T-cell (primary cell): Measurements from ENCODE around the gene SMAD3. TPM values are rescaled to one million over a fixed set of nuclear protein-coding genes. Genes with fewer than 3 reads are reported as not detected.

Experiments used
- ATAC-seq, 4 experiments: fragments of 200-7000 bp in 3 of 4; fragments of 150-1000 bp in 1 of 4; cut with Tn5 transposase; replicated peaks in 1 of 4; 1 replicate in 3 of 4; 2 replicates in 1 of 4; pipeline ENCODE4 v1.10.0; 2021; ENCODE audit warnings: moderate library complexity in 3 of 4, mild to moderate bottlenecking in 2 of 4, moderate number of reproducible peaks in 1 of 4
- CTCF ChIA-PET, 2 donors: fragments of 300-600 bp; sonication (Branson Sonifier 250); formaldehyde crosslinking; loops; one replicate each; lab custom pipeline; 2022; ENCODE audit warnings: antibody characterized with exemption in 2 of 2; lab: Charles Lee
- POLR2A ChIA-PET, 2 donors: fragments of 300-600 bp; sonication (Branson Sonifier 250); formaldehyde crosslinking; loops; one replicate each; lab custom pipeline; 2022; ENCODE audit warnings: antibody characterized with exemption in 2 of 2; lab: Charles Lee
- DNase-seq, 35 experiments: peaks; one replicate each; pipeline versions ENCODE4 v3.0.0 to v3.0.0-alpha.2; 2013 to 2023
- H3K27ac ChIP-seq: one replicate; pipeline ENCODE4 v1.5.1; 2013; ENCODE audit warnings: low read length
- H3K27me3 ChIP-seq, 2 experiments: replicated peaks in 1 of 2; 1 replicate in 1 of 2; 2 replicates in 1 of 2; pipeline versions ENCODE4 v1.6.1 to v1.7.0; 2013; ENCODE audit warnings: low read length in 1 of 2, mixed read lengths in 1 of 2; ENCODE audit not compliant: control insufficient read depth in 2 of 2, insufficient read depth in 2 of 2; ENCODE audit errors: extremely low read depth in 1 of 2
- H3K36me3 ChIP-seq, 2 donors: 1 replicate in 1 of 2; 2 replicates in 1 of 2; pipeline versions ENCODE4 v1.6.1 to v1.7.0; 2013; ENCODE audit warnings: low read length in 1 of 2; ENCODE audit not compliant: control insufficient read depth in 2 of 2, insufficient read depth in 1 of 2; ENCODE audit errors: extremely low read depth in 1 of 2
- H3K4me1 ChIP-seq, 2 experiments: 1 replicate in 1 of 2; 2 replicates in 1 of 2; pipeline versions ENCODE4 v1.6.1 to v1.7.0; 2013; ENCODE audit warnings: low read length in 2 of 2, mixed read lengths in 1 of 2; ENCODE audit not compliant: insufficient read depth in 2 of 2, control insufficient read depth in 1 of 2; ENCODE audit errors: extremely low read depth in 1 of 2
- H3K4me3 ChIP-seq, 2 donors: 1 replicate in 1 of 2; 2 replicates in 1 of 2; pipeline versions ENCODE4 v1.5.1 to v1.7.0; 2013; ENCODE audit warnings: mild to moderate bottlenecking in 2 of 2, low read length in 1 of 2, moderate library complexity in 1 of 2; ENCODE audit not compliant: control insufficient read depth in 1 of 2; ENCODE audit errors: extremely low read depth in 1 of 2
- H3K9me3 ChIP-seq: 2 replicates; pipeline ENCODE4 v1.7.0; 2013
- H3K27ac Mint-ChIP-seq, 2 donors: one replicate each; pipeline ENCODE4 v1.8.0; 2020 to 2021; ENCODE audit warnings: mild to moderate bottlenecking in 2 of 2, mixed read lengths in 2 of 2
- H3K27me3 Mint-ChIP-seq, 2 donors: one replicate each; pipeline ENCODE4 v1.8.0; 2021 to 2022; ENCODE audit warnings: mixed read lengths in 2 of 2
- H3K36me3 Mint-ChIP-seq: one replicate; pipeline ENCODE4 v1.8.0; 2021; ENCODE audit warnings: mixed read lengths
- H3K4me1 Mint-ChIP-seq, 3 donors: one replicate each; pipeline ENCODE4 v1.8.0; 2020 to 2022; ENCODE audit warnings: mixed read lengths in 3 of 3, mild to moderate bottlenecking in 1 of 3
- H3K4me3 Mint-ChIP-seq, 3 donors: one replicate each; pipeline ENCODE4 v1.8.0; 2020 to 2022; ENCODE audit warnings: mild to moderate bottlenecking in 3 of 3, mixed read lengths in 3 of 3, moderate library complexity in 3 of 3
- H3K9me3 Mint-ChIP-seq, 3 donors: one replicate each; pipeline ENCODE4 v1.8.0; 2020 to 2022; ENCODE audit warnings: mixed read lengths in 3 of 3
- WGBS: methylation state at CpG from one replicate; pipeline ENCODE4 v1.1.5; 2013; ENCODE audit warnings: missing lambda C conversion rate; ENCODE audit not compliant: insufficient coverage; 5-methylcytosine and 5-hydroxymethylcytosine counted together
- total RNA-seq, 35 experiments: library from RNA in 6 of 35; stranded (reverse) in 6 of 35; fragments of 120-200 nt in 1 of 35; gene quantifications; one replicate each; pipeline versions ENCODE4 v1.2.1 to v1.2.4 and lab custom pipeline; 2013 to 2026

Gene SMAD3
- total RNA-seq, 5 donors from 2014 or later (not counting 1 experiment from before 2014, with no cell fraction given) = 55.4 to 159 (median 110) TPM

- CTCF ChIA-PET = interaction anchor here in 1 of 2 donors (0.6 to 1.0 kb wide), 2 partner anchors 10 to 136 kb away, joined by 4 read pairs; no protein-coding TSS in a partner anchor
- peaks cover 0 to 15% of the 10 kb centered on the region in 2 donors for H3K36me3 ChIP-seq
- no peaks in the 10 kb centered on the region for H3K9me3 ChIP-seq
- Mint-ChIP-seq H3K9me3 (peaks cover 0 to 4% (median 4%) of the 10 kb centered on the region in 3 donors), H3K4me1 (peaks cover 15 to 39% (median 38%) of the 10 kb centered on the region in 3 donors), H3K27me3 (no peaks in the 10 kb centered on the region), H3K36me3 (peaks cover 38% of the 10 kb centered on the region), H3K4me3 (peak overlapping the region in 1 of 3 donors; percentile 25), H3K27ac (peak overlapping the region in 1 of 2 donors; percentile 88)
- ATAC-seq = no peak
- peak overlapping the region; percentile 55 for H3K27ac ChIP-seq
- WGBS = 60% methylated on average over 1 of the region's 2 CpGs
- H3K27me3 ChIP-seq = no peaks in the 10 kb centered on the region
- POLR2A ChIA-PET = no interaction called here
- no peak for DNase-seq
- no peak overlapping the region for H3K4me3 ChIP-seq
- H3K4me1 ChIP-seq = peaks cover 63 to 88% of the 10 kb centered on the region in 2 experiments
Observed at GRCh38 chr15:67106764-67107013, 41.3 kb downstream of the SMAD3 start.

GRCh38 chr15:67107014-67107812 lies 41.8 kb downstream of the SMAD3 start:
- ATAC-seq (no peak), DNase-seq (no peak)
- H3K4me1 Mint-ChIP-seq = peaks cover 15 to 41% (median 39%) of the 10 kb centered on the region in 3 donors
- no peak overlapping the region for H3K4me3 Mint-ChIP-seq
- WGBS = 80% methylated on average over 2 of the region's 12 CpGs
- H3K9me3 Mint-ChIP-seq = peaks cover 0 to 4% (median 4%) of the 10 kb centered on the region in 3 donors
- Histone ChIP-seq H3K4me1 (peaks cover 58 to 85% of the 10 kb centered on the region in 2 experiments), H3K27ac (peak overlapping the region; percentile 55), H3K4me3 (no peak overlapping the region), H3K9me3 (no peaks in the 10 kb centered on the region), H3K36me3 (peaks cover 0 to 15% of the 10 kb centered on the region in 2 donors), H3K27me3 (no peaks in the 10 kb centered on the region)
- H3K27me3 Mint-ChIP-seq = no peaks in the 10 kb centered on the region
- CTCF ChIA-PET = interaction anchor here (0.6 to 1.0 kb wide), 3 partner anchors 11 to 135 kb away, joined by 3 to 4 read pairs (median 4); no protein-coding TSS in a partner anchor
- POLR2A ChIA-PET = no interaction called here
- peaks cover 39% of the 10 kb centered on the region for H3K36me3 Mint-ChIP-seq
- H3K27ac Mint-ChIP-seq = peak overlapping the region; percentile 31 to 88

GRCh38 chr15:67108122-67108961 lies 42.9 kb downstream of the SMAD3 start:
- peaks cover 0 to 4% (median 0%) of the 10 kb centered on the region in 3 donors for H3K9me3 Mint-ChIP-seq
- peak overlapping the region; percentile 69 for H3K27ac Mint-ChIP-seq
- H3K36me3 Mint-ChIP-seq = peaks cover 39% of the 10 kb centered on the region
- ATAC-seq (no peak), DNase-seq (no peak)
- Histone ChIP-seq H3K4me1 (peaks cover 47 to 73% of the 10 kb centered on the region in 2 experiments), H3K27me3 (no peaks in the 10 kb centered on the region), H3K27ac (no peak overlapping the region), H3K4me3 (no peak overlapping the region), H3K36me3 (peaks cover 0 to 15% of the 10 kb centered on the region in 2 donors), H3K9me3 (no peaks in the 10 kb centered on the region)
- ChIA-PET CTCF (no interaction called here), POLR2A (no interaction called here)
- H3K4me3 Mint-ChIP-seq = peak overlapping the region in 1 of 3 donors; percentile 40
- no peaks in the 10 kb centered on the region for H3K27me3 Mint-ChIP-seq
- H3K4me1 Mint-ChIP-seq = peaks cover 19 to 47% (median 41%) of the 10 kb centered on the region in 3 donors
- WGBS = 80% methylated on average over 6 of the region's 9 CpGs

- Histone ChIP-seq H3K4me3 (no peak overlapping the region), H3K9me3 (no peaks in the 10 kb centered on the region), H3K36me3 (peaks cover 0 to 15% of the 10 kb centered on the region in 2 donors), H3K27me3 (no peaks in the 10 kb centered on the region), H3K4me1 (peaks cover 38 to 70% of the 10 kb centered on the region in 2 experiments), H3K27ac (peak overlapping the region; percentile 25)
- peak overlapping the region in 1 of 3 donors; percentile 13 for H3K4me3 Mint-ChIP-seq
- peaks cover 30 to 58% (median 52%) of the 10 kb centered on the region in 3 donors for H3K4me1 Mint-ChIP-seq
- WGBS = 84% methylated on average over 13 of the region's 18 CpGs
- ChIA-PET POLR2A (interaction anchor here in 1 of 2 donors (0.6 kb wide), 1 partner anchor 10 kb away, joined by 3 read pairs; no protein-coding TSS in a partner anchor), CTCF (no interaction called here)
- peak overlapping the region; percentile 57 to 75 for H3K27ac Mint-ChIP-seq
- no peaks in the 10 kb centered on the region for H3K27me3 Mint-ChIP-seq
- H3K9me3 Mint-ChIP-seq = peaks cover 0 to 4% (median 0%) of the 10 kb centered on the region in 3 donors
- DNase-seq = peak in 2 of 35 experiments; percentile 10 to 51
- ATAC-seq = no peak
- peaks cover 36% of the 10 kb centered on the region for H3K36me3 Mint-ChIP-seq
Observed at GRCh38 chr15:67109141-67110034, 44.0 kb downstream of the SMAD3 start.

GRCh38 chr15:67110361-67110781 lies 45.0 kb downstream of the SMAD3 start:
- Histone ChIP-seq H3K27me3 (no peaks in the 10 kb centered on the region), H3K27ac (peak overlapping the region; percentile 25), H3K4me1 (peaks cover 35 to 70% of the 10 kb centered on the region in 2 experiments), H3K4me3 (no peak overlapping the region), H3K9me3 (no peaks in the 10 kb centered on the region), H3K36me3 (peaks cover 0 to 10% of the 10 kb centered on the region in 2 donors)
- POLR2A ChIA-PET = no interaction called here
- CTCF ChIA-PET = interaction anchor here in 1 of 2 donors (1.0 kb wide), 1 partner anchor 13 kb away, joined by 5 read pairs; no protein-coding TSS in a partner anchor
- H3K27ac Mint-ChIP-seq = peak overlapping the region; percentile 33 to 57
- no peak for ATAC-seq
- H3K27me3 Mint-ChIP-seq = no peaks in the 10 kb centered on the region
- peaks cover 0 to 4% (median 0%) of the 10 kb centered on the region in 3 donors for H3K9me3 Mint-ChIP-seq
- no peak for DNase-seq
- peaks cover 38% of the 10 kb centered on the region for H3K36me3 Mint-ChIP-seq
- no peak overlapping the region for H3K4me3 Mint-ChIP-seq
- WGBS = 70% methylated on average over 3 of the region's 5 CpGs
- peaks cover 39 to 68% (median 62%) of the 10 kb centered on the region in 3 donors for H3K4me1 Mint-ChIP-seq
